ENCODE measurements around the gene CEP112.

GRCh38 chr17:65787503-65787902 lies 404.4 kb downstream of the CEP112 start:
- no peak for TF ChIP-seq EZH2phosphoT487 (IDR thresholded peaks at IDR 0.05; ENCODE audit: low read length)
- TF ChIP-seq CTCF (IDR thresholded peaks at IDR 0.05; ENCODE audit: low read length): no peak
- no peak for TF ChIP-seq EZH2 (optimal IDR thresholded peaks at IDR 0.05; ENCODE audit: low read depth, low read length)

Measured in MM.1S (cell line).